Measurements from ENCODE around the gene PLCB2.
A peak's percentile ranks its signal among the peaks of the same experiment; 100 is the strongest.

The PLCB2 gene

DNA sequence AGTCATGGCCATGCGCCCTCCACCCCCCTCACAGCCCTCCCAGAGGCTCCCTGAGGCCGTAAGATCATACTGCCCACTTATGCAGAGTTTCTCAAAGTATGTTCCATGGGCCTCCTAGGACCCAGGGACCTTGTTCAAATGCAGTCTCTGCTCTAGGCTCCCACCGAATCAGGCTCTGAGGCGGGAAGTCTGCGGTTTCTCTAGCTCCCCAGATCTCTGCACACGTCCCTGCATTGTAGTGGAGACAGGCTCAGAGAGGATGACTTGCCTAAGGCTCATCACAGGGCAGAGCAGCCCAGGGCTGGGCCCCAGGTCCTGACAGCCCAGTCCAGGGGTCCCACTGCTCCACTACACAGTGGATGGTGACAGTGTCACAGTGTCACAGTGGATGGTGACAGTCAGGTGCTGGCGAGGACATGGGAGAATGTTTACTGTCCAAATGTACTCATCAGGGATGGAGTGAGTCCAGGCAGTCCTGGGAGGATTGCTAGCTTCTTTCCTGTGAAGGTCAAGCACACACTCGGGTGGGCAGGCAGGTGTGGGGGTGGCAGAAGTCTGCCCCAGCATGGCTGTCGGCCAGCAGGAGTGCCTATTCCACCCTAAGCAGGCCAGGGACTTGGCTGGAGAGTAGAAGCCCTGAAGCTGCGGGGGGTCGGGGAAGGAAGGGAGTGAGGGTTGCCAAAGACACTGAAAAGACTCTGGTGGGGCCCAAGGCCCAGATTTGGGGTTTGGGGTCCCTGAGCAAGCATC is 37.3 kb downstream of the PLCB2 start:
- no peak for DNase-seq (ENCODE audit: low read depth, low spot score)

- no peak for DNase-seq (ENCODE audit: low read depth, low spot score)
Measured at GRCh38 chr15:40269604-40270003, 38.1 kb downstream of the PLCB2 start.

DNA sequence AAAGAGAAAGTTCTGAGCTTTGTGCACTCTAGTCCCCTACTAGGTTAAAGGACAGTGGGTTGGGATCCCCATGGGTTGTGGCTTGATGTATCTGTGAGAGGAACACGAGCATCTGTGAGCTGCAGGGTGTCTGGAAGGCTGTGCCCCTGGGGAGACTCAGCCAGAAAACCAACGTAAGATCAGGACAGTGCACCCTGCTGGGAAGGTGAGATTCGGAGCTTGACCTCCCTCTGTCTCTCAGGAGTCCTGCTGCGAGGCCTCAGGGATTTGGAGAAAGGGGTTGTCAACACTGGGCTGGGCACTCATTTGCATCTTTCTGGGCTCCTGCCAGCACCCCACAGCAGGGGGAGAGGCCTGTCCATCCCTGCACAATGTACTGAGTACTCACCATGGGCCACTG is 40.1 kb downstream of the PLCB2 start:
- no peak for DNase-seq (ENCODE audit: low read depth, low spot score)

DNA sequence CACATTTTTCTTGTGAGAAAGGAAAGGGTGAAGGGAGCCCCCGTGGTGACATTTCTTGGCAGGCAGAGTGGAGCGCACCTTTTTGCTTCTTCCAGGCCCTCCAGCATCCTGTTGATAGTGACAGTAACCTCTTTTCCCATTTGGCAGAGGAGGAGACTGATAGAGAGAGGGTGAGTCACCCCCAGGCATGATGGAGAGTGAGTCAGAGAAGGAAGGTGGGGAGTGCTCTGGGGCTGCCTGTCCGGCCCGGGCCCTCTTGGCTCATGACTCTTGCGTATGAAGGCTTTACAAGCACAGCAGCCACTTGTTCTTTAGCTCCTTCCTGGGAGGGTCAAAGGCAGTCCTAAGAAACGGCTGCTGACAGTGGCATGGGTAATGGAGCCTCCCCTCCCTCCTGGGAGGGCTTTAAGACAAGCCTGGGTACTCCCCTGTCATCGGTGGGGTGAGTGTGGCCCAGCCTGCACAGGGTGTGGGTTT is 40.9 kb downstream of the PLCB2 start:
- DNase-seq (ENCODE audit: low read depth, low spot score): peak; percentile 94

DNA sequence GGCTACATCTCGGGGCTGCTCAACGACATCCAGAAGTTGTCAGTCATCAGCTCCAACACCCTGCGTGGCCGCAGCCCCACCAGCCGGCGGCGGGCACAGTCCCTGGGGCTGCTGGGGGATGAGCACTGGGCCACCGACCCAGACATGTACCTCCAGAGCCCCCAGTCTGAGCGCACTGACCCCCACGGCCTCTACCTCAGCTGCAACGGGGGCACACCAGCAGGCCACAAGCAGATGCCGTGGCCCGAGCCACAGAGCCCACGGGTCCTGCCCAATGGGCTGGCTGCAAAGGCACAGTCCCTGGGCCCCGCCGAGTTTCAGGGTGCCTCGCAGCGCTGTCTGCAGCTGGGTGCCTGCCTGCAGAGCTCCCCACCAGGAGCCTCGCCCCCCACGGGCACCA is 41.9 kb downstream of the PLCB2 start:
- no peak for DNase-seq (ENCODE audit: low read depth, low spot score)

DNA sequence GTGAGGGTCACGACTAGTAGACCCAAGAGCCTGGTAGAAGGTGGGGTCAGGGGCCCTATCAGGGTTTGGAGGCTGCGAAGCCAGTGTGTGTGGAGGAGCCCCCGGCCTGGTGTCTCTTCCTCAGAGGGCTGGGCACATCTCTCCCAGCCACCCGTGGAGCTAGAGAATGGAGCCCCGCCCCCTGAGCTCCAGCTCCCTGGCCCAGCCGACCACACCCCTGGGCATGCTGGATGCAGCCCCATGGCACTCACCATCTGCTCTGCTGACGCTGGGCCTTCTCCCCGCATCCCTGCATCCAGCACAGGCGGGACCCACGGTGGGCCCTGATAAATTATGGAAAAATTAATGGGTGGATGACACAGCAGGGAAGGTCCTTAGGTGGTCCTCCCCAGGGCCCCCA is 42.4 kb downstream of the PLCB2 start:
- DNase-seq (ENCODE audit: low read depth, low spot score): no peak

DNA sequence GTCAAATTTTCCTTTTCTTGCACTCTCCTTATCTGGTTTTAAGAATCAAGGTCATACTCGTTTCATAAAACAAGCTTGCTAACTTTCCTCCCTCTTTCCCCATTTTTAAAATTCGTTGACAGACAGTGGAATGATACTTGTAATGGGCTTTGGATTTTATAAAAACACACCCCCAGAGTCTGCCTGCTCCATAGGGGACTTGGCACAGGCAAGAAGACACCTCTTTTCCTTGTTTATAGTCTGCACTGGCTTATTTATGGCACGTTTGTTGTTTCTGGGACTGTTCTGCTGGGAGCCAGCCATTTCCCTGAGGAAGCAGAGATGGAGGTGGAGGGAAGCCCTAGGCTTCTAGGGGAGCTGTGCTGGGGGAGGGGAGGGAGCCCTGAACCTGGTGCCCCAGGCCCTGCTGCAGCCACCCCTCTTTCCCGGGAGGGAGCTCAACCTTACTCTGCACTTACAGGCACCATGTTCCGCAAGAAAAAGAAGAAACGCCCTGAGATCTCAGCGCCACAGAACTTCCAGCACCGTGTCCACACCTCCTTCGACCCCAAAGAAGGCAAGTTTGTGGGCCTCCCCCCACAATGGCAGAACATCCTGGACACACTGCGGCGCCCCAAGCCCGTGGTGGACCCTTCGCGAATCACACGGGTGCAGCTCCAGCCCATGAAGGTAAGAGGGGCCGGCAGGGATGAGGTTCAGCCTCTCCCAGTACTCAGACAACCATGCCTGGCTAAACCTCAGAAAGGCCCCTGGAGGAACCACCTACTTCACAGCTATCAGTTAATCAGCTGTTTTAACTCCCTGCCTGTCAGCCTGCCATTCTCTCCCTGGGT is 43.2 kb downstream of the PLCB2 start:
- no peak for DNase-seq (ENCODE audit: low read depth, low spot score)

GRCh38 chr15:40263024-40263754 is 44.5 kb downstream of the PLCB2 start:
- peak; percentile 54 for DNase-seq (ENCODE audit: low read depth, low spot score)

- no peak for DNase-seq (ENCODE audit: low read depth, low spot score)
Measured at GRCh38 chr15:40259021-40259420, 48.7 kb downstream of the PLCB2 start.

- no peak for DNase-seq (ENCODE audit: low read depth, low spot score)
Measured at GRCh38 chr15:40258544-40258943, 49.2 kb downstream of the PLCB2 start.

- no peak for DNase-seq (ENCODE audit: low read depth, low spot score)
Measured at GRCh38 chr15:40257656-40258450, 49.9 kb downstream of the PLCB2 start.

DNA sequence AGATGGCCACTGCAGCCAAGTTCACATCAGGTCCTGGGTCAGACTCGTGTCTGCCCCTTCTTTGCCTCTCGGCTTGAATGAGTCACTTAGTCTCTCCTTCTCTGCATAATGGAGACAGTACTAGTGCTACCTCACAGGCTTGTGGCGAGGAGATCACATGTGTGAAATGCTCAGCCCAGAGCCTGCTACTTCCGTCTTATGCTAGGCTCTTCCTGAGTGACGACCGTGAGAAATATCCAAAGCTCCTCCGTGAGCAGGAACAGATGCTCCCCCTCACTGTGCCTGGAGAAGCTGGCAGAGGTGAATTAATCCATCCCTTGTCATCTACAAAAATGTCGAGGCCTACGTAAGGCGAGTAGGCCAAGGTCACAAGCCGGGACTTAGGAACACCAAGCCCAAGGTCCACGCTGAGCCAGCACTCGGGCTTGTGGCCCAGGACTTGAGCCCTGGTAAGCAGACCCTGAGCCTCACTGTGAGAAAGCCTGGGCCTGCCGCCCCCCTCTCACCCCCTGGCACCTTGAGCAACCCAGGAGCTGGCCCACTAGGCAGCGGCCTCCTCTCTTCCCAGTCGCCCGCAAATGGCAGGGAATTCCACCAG is 51.0 kb downstream of the PLCB2 start:
- DNase-seq (ENCODE audit: low read depth, low spot score): peak; percentile 58

DNA sequence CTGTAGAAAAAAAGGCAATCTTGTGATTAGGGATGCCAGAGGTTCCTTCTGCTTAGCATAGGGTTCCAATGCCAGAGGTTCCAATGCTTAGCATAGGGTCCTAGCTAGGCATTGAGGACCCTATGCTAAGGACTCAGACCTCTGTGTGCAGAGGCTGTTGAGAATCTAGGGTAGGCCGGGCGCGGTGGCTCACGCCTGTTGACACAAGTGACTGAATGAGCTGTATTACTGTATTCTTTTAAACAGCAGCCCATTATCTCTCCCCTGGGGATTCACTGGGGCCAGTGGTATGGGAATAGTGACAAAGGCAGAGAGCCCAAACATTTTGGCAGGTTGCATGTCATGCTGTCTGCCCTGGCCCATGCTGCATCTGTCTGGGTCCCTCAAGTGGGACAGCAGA is 52.7 kb downstream of the PLCB2 start:
- DNase-seq (ENCODE audit: low read depth, low spot score): no peak

DNA sequence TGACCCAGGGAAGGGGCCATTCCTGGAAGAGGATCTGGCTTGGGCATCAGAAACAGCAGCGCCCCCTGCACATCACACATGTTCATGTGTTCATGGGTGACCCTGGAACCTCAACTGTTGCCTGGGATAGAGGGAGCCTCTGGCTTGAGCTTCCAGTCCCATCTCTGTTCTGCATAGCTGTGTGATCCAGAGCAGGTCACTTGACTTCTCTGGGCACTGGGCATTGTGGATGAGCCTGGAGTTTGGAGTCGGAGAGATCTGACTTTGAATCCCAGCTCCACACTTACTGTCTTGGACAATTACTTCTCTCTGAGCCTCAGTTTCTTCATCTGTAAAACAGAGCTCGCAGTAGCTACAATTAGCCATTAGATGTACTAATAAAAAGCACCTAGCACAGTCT is 53.3 kb downstream of the PLCB2 start:
- no peak for DNase-seq (ENCODE audit: low read depth, low spot score)

- DNase-seq (ENCODE audit: low read depth, low spot score): no peak
Measured at GRCh38 chr15:40253167-40253790, 54.5 kb downstream of the PLCB2 start.

DNA sequence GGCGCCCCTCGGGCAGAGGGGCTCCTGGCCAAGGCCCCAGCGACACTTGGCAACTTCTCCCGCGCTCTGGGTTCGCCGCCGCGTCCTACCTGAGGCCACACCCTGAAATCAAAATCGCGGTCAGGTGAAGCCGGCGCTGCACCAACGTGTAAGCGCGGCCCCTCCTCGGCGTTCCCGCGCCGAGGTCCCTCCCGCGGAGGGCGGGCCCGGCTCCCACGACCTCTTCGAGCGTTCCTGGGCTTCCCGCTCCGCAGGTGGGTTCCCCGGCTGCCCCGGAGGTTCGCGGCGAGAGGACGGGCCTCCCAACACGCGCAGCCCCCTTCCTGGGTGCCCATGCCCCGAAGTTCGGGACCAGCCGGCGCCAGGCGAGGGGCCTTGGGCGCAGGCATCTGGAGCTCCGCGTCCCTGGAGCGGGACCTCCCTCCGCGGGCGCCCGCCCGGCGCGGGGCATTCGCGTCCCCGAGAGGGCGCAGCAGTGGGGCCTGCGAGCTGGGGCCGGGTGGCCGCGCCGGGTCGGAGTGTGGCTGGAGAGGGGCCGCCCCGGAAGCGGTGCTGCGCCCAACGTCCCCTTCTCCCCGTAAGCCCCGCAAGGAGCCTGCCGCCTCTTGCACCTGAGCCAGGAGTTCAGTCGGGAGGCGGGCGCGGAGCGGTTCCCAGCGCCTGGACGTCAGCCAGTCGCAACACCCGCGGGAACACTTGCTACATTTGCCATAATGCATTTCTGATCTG is 55.1 kb downstream of the PLCB2 start:
- DNase-seq (ENCODE audit: low read depth, low spot score): peak; percentile 55

DNA sequence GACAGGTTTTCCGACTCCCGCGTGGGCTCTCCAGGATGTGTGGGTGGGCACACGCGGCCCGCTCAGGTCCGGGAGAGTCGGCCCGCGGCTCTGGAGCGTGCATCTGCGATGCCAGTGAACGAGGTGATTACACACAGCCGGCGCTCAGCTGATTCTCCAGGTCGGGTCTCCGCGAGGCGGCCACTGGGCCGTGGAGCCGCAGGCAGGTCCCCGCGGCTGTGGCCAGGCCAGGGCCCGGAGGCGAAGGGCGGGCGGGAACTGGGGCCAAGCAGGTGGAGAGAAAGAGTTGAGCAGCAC is 55.6 kb downstream of the PLCB2 start:
- DNase-seq (ENCODE audit: low read depth, low spot score): no peak

DNA sequence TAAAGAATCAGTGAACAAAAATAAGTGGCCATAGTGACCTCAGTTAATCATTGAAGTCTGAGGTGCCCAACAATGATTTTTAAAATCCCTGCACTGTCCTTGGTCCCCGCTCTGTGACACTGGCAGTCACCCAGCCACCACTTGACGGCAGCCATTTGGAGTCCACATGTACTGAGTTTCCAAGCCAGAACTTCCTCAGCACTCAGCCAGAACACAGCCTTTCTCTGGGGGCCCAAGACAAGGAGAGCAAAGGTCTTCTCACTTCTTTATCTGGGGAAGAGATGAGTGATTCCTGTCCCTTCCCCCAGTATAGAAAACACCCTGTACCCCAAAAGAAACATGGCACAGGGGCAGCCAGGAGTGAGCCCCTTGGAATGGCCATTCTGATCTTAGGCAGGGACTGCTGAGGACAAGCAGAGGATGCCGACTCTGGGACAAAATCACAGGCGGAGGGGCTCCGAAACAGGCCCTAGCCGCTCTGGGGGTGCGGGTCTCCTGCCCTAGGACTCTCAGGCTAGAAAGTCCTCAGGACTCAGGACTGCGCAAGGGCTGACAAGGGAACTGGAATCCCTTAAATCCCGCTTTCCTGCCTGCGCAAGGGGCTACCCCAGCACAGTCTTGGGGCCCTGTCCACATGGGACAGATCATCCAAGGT is 56.1 kb downstream of the PLCB2 start:
- DNase-seq (ENCODE audit: low read depth, low spot score): no peak

DNA sequence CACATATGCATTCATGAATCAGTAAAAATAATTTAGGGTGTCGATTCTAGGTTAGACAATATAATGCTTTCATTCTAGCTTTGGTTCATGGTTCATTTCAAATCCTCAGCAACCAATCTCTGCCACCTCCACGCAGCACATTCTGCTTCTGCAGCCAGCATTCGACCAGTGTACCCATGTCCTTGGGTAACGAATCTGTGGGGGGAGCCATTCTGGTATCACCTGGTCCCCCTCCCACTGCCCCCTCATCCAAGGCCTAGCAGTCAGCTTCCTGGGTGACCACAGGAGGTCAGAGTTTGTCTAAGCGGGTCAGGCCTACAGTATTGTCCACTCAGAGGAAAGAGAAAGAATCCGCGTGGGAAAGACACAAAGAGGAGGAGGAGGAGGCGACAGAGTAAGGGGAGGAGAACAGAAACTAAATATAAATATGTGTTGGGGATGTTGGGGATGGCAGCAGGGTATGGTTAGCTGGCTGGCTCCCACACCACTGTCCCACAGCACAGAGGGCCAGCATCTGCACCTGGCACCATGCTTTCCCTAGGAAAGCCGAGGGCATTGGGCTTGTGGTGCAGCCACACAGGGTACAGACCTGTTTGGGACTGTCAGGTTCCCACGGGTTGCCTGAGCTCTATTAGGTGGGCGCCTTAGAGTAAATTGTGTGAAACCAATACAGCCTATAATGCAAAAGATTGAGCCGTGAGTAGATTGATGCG is 56.8 kb downstream of the PLCB2 start:
- DNase-seq (ENCODE audit: low read depth, low spot score): no peak
